ENCODE measurements around the gene SHF.

Gene SHF

DNA sequence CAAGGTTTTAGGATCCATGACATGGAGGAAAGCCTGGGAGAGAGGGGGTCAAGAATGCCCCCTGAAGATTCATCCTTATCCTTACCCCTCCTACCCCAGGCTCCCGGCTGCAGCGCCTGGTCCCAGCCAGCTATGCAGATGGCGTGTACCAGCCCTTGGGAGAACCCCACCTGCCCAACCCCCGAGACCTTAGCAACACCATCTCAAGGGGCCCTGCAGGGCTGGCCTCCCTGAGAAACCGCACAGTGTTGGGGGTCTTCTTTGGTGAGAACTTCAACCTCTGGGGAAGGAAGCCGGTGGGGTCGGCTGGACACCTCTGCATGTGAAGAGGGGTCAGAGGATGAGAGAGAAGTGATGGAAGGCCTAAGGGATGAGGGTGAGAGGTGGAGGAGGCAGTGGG, 53.7 kb downstream of the SHF start:
- Histone ChIP-seq H3K9me3 (ENCODE audit: control insufficient read depth in 2 of 2, low read length in 2 of 2) (no peaks in the 10 kb centered on the region), H3K4me3 (ENCODE audit: low read length in 2 of 2) (no peak overlapping the region), H3K27ac (ENCODE audit: low read length) (no peak overlapping the region), H3K9ac (ENCODE audit: low read length in 2 of 2) (no peak overlapping the region), H3K27me3 (ENCODE audit: control insufficient read depth in 1 of 2, insufficient read depth in 2 of 2, low read length in 2 of 2) (peaks cover 48 to 61% of the 10 kb centered on the region in 2 donors), H3K4me1 (ENCODE audit: control insufficient read depth, insufficient read depth, low read length) (peaks cover 4% of the 10 kb centered on the region), H3K36me3 (ENCODE audit: control insufficient read depth in 2 of 2, insufficient read depth in 2 of 2, low read length in 2 of 2) (no peaks in the 10 kb centered on the region)

DNA sequence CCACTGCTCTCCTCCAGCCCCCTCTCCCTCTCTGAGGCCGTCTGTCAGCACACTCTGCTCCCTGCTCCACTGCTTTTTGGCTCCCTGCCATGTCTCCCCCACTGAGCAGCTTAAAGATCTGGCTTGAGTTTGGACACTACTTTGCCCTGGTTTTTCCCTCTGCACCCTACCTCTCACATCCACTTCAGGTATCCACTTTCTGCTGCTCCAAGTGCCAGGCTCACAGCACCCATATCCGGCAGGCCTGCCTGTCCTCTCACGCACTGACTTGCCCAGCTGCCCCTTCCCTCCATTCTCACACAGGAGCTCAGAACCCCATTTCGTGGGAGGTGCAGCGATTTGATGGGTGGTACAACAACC, 54.2 kb downstream of the SHF start:
- Histone ChIP-seq H3K9ac (ENCODE audit: low read length in 2 of 2) (no peak overlapping the region), H3K27me3 (ENCODE audit: control insufficient read depth in 1 of 2, insufficient read depth in 2 of 2, low read length in 2 of 2) (peaks cover 53 to 63% of the 10 kb centered on the region in 2 donors), H3K4me3 (ENCODE audit: low read length in 2 of 2) (no peak overlapping the region), H3K4me1 (ENCODE audit: control insufficient read depth, insufficient read depth, low read length) (peaks cover 9% of the 10 kb centered on the region), H3K9me3 (ENCODE audit: control insufficient read depth in 2 of 2, low read length in 2 of 2) (no peaks in the 10 kb centered on the region), H3K27ac (ENCODE audit: low read length) (no peak overlapping the region), H3K36me3 (ENCODE audit: control insufficient read depth in 2 of 2, insufficient read depth in 2 of 2, low read length in 2 of 2) (no peaks in the 10 kb centered on the region)

- Histone ChIP-seq H3K9ac (ENCODE audit: low read length in 2 of 2) (no peak overlapping the region), H3K36me3 (ENCODE audit: control insufficient read depth in 2 of 2, insufficient read depth in 2 of 2, low read length in 2 of 2) (no peaks in the 10 kb centered on the region), H3K4me3 (ENCODE audit: low read length in 2 of 2) (no peak overlapping the region), H3K27ac (ENCODE audit: low read length) (no peak overlapping the region), H3K27me3 (ENCODE audit: control insufficient read depth in 1 of 2, insufficient read depth in 2 of 2, low read length in 2 of 2) (peaks cover 58 to 63% of the 10 kb centered on the region in 2 donors), H3K9me3 (ENCODE audit: control insufficient read depth in 2 of 2, low read length in 2 of 2) (peaks cover 0 to 3% of the 10 kb centered on the region in 2 donors), H3K4me1 (ENCODE audit: control insufficient read depth, insufficient read depth, low read length) (peaks cover 9% of the 10 kb centered on the region)
These were observed 54.8 kb downstream of the SHF start for GRCh38 chr15:45132844-45133560.

GRCh38 chr15:45131510-45131909, 56.3 kb downstream of the SHF start:
- H3K4me1 ChIP-seq (ENCODE audit: control insufficient read depth, insufficient read depth, low read length) = peaks cover 9% of the 10 kb centered on the region
- H3K27me3 ChIP-seq (ENCODE audit: control insufficient read depth in 1 of 2, insufficient read depth in 2 of 2, low read length in 2 of 2) = peaks cover 58 to 61% of the 10 kb centered on the region in 2 donors
- H3K9ac ChIP-seq (ENCODE audit: low read length in 2 of 2) = no peak overlapping the region
- H3K27ac ChIP-seq (ENCODE audit: low read length) = no peak overlapping the region
- no peaks in the 10 kb centered on the region for H3K36me3 ChIP-seq (ENCODE audit: control insufficient read depth in 2 of 2, insufficient read depth in 2 of 2, low read length in 2 of 2)
- peaks cover 0 to 3% of the 10 kb centered on the region in 2 donors for H3K9me3 ChIP-seq (ENCODE audit: control insufficient read depth in 2 of 2, low read length in 2 of 2)
- H3K4me3 ChIP-seq (ENCODE audit: low read length in 2 of 2) = no peak overlapping the region

GRCh38 chr15:45130291-45131000, 57.3 kb downstream of the SHF start:
- Histone ChIP-seq H3K36me3 (ENCODE audit: control insufficient read depth in 2 of 2, insufficient read depth in 2 of 2, low read length in 2 of 2) (no peaks in the 10 kb centered on the region), H3K9ac (ENCODE audit: low read length in 2 of 2) (no peak overlapping the region), H3K27ac (ENCODE audit: low read length) (no peak overlapping the region), H3K4me1 (ENCODE audit: control insufficient read depth, insufficient read depth, low read length) (peaks cover 9% of the 10 kb centered on the region), H3K27me3 (ENCODE audit: control insufficient read depth in 1 of 2, insufficient read depth in 2 of 2, low read length in 2 of 2) (peaks cover 53 to 59% of the 10 kb centered on the region in 2 donors), H3K9me3 (ENCODE audit: control insufficient read depth in 2 of 2, low read length in 2 of 2) (peaks cover 0 to 3% of the 10 kb centered on the region in 2 donors), H3K4me3 (ENCODE audit: low read length in 2 of 2) (peak overlapping the region in 1 of 2 donors; percentile 35)

DNA sequence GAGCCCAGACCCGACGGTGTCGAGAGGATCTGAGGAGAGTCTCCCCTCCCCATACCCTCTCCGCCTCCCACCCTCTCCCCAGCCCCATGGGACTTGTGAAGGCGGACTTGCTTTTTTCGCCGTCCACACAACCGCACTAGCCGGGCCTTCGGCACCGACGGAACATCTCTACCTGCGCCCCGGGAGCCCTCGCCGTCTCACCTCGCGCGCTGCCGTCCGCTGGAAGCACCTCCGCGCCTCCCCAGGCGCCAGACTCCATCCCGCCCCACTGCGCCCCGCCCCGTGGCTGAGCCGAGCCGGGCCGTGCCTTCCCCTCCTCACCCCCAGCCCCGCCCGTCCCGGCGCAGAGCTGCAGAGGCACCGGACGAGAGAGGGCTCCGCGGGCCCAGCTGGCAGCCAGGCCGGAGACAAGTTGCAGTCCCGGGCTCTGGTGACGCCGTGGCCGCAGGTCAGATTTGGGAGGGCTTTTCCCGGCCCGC, 58.1 kb downstream of the SHF start, which contains the start of the genes DUOX1 and DUOXA1:
DUOX1 (plus strand) TSS at position 344 of the 479 bp plus-strand sequence. CDS start 1,973 bp downstream, outside the sequence.
DUOXA1 (minus strand) TSS at position 229 of the 479 bp plus-strand sequence. CDS start 6,865 bp downstream, outside the sequence.
- Histone ChIP-seq H3K4me3 (ENCODE audit: low read length in 2 of 2) (peak within 1 kb of the TSS in 1 of 2 donors; percentile 35), H3K27me3 (ENCODE audit: control insufficient read depth in 1 of 2, insufficient read depth in 2 of 2, low read length in 2 of 2) (peaks cover 49 to 55% of the 10 kb centered on the region in 2 donors), H3K36me3 (ENCODE audit: control insufficient read depth in 2 of 2, insufficient read depth in 2 of 2, low read length in 2 of 2) (no peaks in the 10 kb centered on the region), H3K27ac (ENCODE audit: low read length) (no peak within 1 kb of the TSS), H3K9me3 (ENCODE audit: control insufficient read depth in 2 of 2, low read length in 2 of 2) (peaks cover 0 to 3% of the 10 kb centered on the region in 2 donors), H3K9ac (ENCODE audit: low read length in 2 of 2) (no peak within 1 kb of the TSS), H3K4me1 (ENCODE audit: control insufficient read depth, insufficient read depth, low read length) (peaks cover 5% of the 10 kb centered on the region)

DNA sequence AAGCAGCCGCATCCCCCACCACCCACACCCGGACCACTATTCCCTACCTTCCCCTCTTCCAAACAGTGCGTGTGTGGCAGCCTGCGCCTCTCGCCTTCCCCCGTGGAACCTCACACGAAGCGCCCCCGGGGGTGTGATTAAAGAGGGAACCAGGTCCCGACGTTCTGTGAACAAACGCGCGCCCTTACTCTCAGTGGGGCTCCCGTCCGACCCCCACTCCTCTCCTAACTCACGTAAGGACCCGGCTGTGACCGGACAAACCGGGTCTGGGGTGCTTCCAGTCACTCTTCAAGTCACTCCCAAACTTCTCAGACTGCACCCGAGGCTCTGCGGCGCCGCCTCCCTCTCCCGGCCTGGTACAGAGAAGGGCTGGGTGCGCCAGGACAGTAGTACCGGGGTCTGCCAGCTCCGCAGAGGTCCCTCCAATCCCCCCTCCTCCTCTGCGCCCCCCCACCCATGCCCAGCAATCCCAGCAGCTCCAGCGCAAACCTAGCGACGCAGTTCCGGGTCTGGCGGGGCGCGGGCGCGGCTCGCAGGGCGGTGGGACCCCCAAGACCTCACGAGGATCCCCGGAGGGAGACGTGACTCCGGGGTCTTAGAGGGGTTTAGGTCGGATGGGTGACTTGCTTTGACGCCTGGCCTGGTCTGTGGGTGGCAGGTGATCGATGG, 58.7 kb downstream of the SHF start:
- H3K9me3 ChIP-seq (ENCODE audit: control insufficient read depth in 2 of 2, low read length in 2 of 2) = peaks cover 0 to 3% of the 10 kb centered on the region in 2 donors
- H3K4me3 ChIP-seq (ENCODE audit: low read length in 2 of 2) = peak overlapping the region in 1 of 2 donors; percentile 35
- H3K27ac ChIP-seq (ENCODE audit: low read length) = no peak overlapping the region
- peaks cover 5% of the 10 kb centered on the region for H3K4me1 ChIP-seq (ENCODE audit: control insufficient read depth, insufficient read depth, low read length)
- H3K36me3 ChIP-seq (ENCODE audit: control insufficient read depth in 2 of 2, insufficient read depth in 2 of 2, low read length in 2 of 2) = no peaks in the 10 kb centered on the region
- no peak overlapping the region for H3K9ac ChIP-seq (ENCODE audit: low read length in 2 of 2)
- H3K27me3 ChIP-seq (ENCODE audit: control insufficient read depth in 1 of 2, insufficient read depth in 2 of 2, low read length in 2 of 2) = peaks cover 43 to 49% of the 10 kb centered on the region in 2 donors

DNA sequence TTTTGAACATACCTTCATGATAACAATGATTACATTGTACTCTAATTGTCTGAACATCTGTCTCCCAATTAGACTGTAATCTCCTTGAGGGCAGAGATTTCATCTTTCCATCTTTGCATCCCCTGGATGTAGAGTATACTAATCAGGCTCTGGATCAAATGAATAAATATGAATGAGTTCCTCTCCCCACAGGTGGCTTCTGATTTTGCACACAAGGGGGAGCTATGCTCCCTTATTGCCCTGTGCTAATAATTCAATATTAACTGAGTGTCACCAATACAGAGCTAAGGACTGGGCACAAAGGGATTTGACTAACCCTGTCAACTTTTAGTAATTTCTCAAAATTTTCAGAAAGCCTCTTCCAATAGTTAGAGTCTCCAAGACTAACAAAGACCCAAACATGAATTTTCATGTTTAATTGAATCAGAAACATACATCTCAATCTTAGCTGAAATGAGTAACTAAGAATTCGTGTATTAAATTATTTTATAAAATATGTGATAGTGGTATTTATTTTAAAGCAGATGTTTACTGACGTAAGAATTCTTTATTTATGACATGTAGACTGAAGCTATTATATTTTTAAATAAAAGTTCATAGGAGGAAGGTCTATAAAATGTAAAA, 61.1 kb downstream of the SHF start:
- Histone ChIP-seq H3K9ac (ENCODE audit: low read length in 2 of 2) (no peak overlapping the region), H3K27me3 (ENCODE audit: control insufficient read depth in 1 of 2, insufficient read depth in 2 of 2, low read length in 2 of 2) (peaks cover 37 to 50% of the 10 kb centered on the region in 2 donors), H3K4me3 (ENCODE audit: low read length in 2 of 2) (no peak overlapping the region), H3K27ac (ENCODE audit: low read length) (no peak overlapping the region), H3K4me1 (ENCODE audit: control insufficient read depth, insufficient read depth, low read length) (peaks cover 5% of the 10 kb centered on the region), H3K36me3 (ENCODE audit: control insufficient read depth in 2 of 2, insufficient read depth in 2 of 2, low read length in 2 of 2) (no peaks in the 10 kb centered on the region), H3K9me3 (ENCODE audit: control insufficient read depth in 2 of 2, low read length in 2 of 2) (peaks cover 0 to 3% of the 10 kb centered on the region in 2 donors)

DNA sequence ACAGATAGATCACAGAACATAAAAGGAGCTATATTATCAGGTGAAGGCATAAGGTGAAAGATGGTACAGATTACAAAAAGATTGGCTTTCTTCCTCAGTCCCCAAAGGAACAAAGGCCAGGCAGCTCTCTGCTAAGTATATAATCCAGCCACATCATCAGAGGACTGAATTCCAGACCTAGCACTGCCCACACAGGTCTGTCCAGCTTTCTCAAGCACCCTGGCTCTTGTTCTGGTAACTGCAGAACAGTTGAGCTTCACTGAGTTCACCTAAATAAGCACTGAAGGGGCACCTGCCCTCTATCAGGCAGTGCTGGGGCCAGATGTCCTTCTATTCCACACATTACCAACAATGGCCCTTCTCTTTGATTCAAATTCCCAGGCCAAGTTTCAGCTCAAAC, 64.4 kb downstream of the SHF start:
- peaks cover 26 to 39% of the 10 kb centered on the region in 2 donors for H3K27me3 ChIP-seq (ENCODE audit: control insufficient read depth in 1 of 2, insufficient read depth in 2 of 2, low read length in 2 of 2)
- no peaks in the 10 kb centered on the region for H3K4me1 ChIP-seq (ENCODE audit: control insufficient read depth, insufficient read depth, low read length)
- no peak overlapping the region for H3K4me3 ChIP-seq (ENCODE audit: low read length in 2 of 2)
- no peak overlapping the region for H3K9ac ChIP-seq (ENCODE audit: low read length in 2 of 2)
- H3K9me3 ChIP-seq (ENCODE audit: control insufficient read depth in 2 of 2, low read length in 2 of 2) = peaks cover 0 to 3% of the 10 kb centered on the region in 2 donors
- H3K27ac ChIP-seq (ENCODE audit: low read length) = no peak overlapping the region
- H3K36me3 ChIP-seq (ENCODE audit: control insufficient read depth in 2 of 2, insufficient read depth in 2 of 2, low read length in 2 of 2) = no peaks in the 10 kb centered on the region

DNA sequence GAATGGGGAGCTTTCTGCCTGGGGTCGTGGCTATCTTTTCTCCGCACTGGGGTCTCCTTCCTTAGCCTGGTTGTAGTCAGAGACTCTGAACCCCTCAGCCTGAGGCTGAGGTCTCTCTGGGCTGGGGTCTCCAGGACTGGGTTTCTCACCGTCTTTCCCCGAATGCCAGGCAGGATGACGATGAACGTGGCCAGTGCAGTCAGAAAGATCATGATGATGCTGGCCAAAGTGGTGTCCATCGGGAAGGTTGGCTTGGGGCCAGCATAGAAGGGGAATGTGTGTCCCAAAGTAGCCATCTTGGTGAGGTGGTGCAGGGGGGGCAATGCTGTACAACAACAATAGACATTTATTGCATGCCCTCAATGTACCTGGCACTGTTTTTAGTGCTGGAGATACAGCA, 65.0 kb downstream of the SHF start:
- Histone ChIP-seq H3K27ac (ENCODE audit: low read length) (no peak overlapping the region), H3K4me3 (ENCODE audit: low read length in 2 of 2) (no peak overlapping the region), H3K27me3 (ENCODE audit: control insufficient read depth in 1 of 2, insufficient read depth in 2 of 2, low read length in 2 of 2) (peaks cover 22 to 36% of the 10 kb centered on the region in 2 donors), H3K36me3 (ENCODE audit: control insufficient read depth in 2 of 2, insufficient read depth in 2 of 2, low read length in 2 of 2) (no peaks in the 10 kb centered on the region), H3K9ac (ENCODE audit: low read length in 2 of 2) (no peak overlapping the region), H3K4me1 (ENCODE audit: control insufficient read depth, insufficient read depth, low read length) (no peaks in the 10 kb centered on the region), H3K9me3 (ENCODE audit: control insufficient read depth in 2 of 2, low read length in 2 of 2) (no peaks in the 10 kb centered on the region)
